ENCODE results near the gene HEXIM2. TPM values are rescaled to one million over a fixed set of nuclear protein-coding genes. Genes with fewer than 3 reads are reported as not detected.

HEXIM2 gene
- total and polyA plus RNA-seq, 2 of the 13 experiments (the other 11 are each of a cell fraction or from before 2014, with no cell fraction given): 27.1 to 32.4 TPM

GRCh38 chr17:45146890-45147580 lies 14.6 kb upstream of the HEXIM2 start (continued):
- TF ChIP-seq ZNF691 (CRISPR knock-in tag; IDR thresholded peaks at IDR 0.05; ENCODE audit: borderline replicate concordance, low read depth) (0 out of 2 replicates have a peak, but pooled peaks have one; percentile 63), ARNTL (CRISPR knock-in tag; IDR thresholded peaks at IDR 0.05) (no peak), ZNF687 (CRISPR knock-in tag; IDR thresholded peaks at IDR 0.05) (peak; percentile 79), RBFOX2 (IDR thresholded peaks at IDR 0.05; ENCODE audit: low read depth, low read length) (no peak; the same call in 1 of the 2 replicates), ZNF781 (CRISPR knock-in tag; IDR thresholded peaks at IDR 0.05; ENCODE audit: borderline replicate concordance, not compliant biosample characterization) (peak; percentile 21), YY1 (IDR thresholded peaks at IDR 0.05; ENCODE audit: insufficient read depth, insufficient replicate concordance, low read depth, low read length) (peak; percentile 91), FOXO1 (CRISPR knock-in tag; IDR thresholded peaks at IDR 0.05) (no peak), ZNF773 (CRISPR knock-in tag; IDR thresholded peaks at IDR 0.05; ENCODE audit: borderline replicate concordance) (no peak), ZNF607 (CRISPR knock-in tag; IDR thresholded peaks at IDR 0.05; ENCODE audit: borderline replicate concordance) (peak; percentile 8), NCOA1 (CRISPR knock-in tag; IDR thresholded peaks at IDR 0.05) (0 out of 2 replicates have a peak, but pooled peaks have one; percentile 22), MZF1 (CRISPR knock-in tag; IDR thresholded peaks at IDR 0.05; ENCODE audit: borderline replicate concordance) (no peak), RAD21 (CRISPR knock-in tag; IDR thresholded peaks at IDR 0.05) (no peak), ZNF652 (CRISPR knock-in tag; IDR thresholded peaks at IDR 0.05; ENCODE audit: borderline replicate concordance, low read depth) (no peak), ZNF512B (CRISPR knock-in tag; IDR thresholded peaks at IDR 0.05; ENCODE audit: borderline replicate concordance) (no peak), ZBTB7B (CRISPR knock-in tag; IDR thresholded peaks at IDR 0.05) (no peak), BCL6 (CRISPR knock-in tag; IDR thresholded peaks at IDR 0.05) (no peak), PHB2 (IDR thresholded peaks at IDR 0.05; ENCODE audit: partially characterized antibody) (no peak)
- TF ChIP-seq, protein P1, sequence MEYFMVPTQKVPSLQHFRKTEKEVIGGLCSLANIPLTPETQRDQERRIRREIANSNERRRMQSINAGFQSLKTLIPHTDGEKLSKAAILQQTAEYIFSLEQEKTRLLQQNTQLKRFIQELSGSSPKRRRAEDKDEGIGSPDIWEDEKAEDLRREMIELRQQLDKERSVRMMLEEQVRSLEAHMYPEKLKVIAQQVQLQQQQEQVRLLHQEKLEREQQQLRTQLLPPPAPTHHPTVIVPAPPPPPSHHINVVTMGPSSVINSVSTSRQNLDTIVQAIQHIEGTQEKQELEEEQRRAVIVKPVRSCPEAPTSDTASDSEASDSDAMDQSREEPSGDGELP (IDR thresholded peaks at IDR 0.05; ENCODE audit: borderline replicate concordance, low read depth): no peak
- TF ChIP-seq, protein P2, sequence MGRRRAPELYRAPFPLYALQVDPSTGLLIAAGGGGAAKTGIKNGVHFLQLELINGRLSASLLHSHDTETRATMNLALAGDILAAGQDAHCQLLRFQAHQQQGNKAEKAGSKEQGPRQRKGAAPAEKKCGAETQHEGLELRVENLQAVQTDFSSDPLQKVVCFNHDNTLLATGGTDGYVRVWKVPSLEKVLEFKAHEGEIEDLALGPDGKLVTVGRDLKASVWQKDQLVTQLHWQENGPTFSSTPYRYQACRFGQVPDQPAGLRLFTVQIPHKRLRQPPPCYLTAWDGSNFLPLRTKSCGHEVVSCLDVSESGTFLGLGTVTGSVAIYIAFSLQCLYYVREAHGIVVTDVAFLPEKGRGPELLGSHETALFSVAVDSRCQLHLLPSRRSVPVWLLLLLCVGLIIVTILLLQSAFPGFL (CRISPR knock-in tag; IDR thresholded peaks at IDR 0.05): no peak
